Bronchial epithelial cell (primary cell): Measurements from ENCODE around the gene CERKL. TPM values are rescaled to one million over a fixed set of nuclear protein-coding genes. Genes with fewer than 3 reads are reported as not detected.

ENCODE experiments used
- DNase-seq: peaks from one replicate; pipeline ENCODE4 v3.0.0-alpha.2; 2010; ENCODE audit warnings: low read depth
- FAIRE-seq: peaks from 2 replicates; lab custom pipeline; 2011; peaks lifted over from hg19 to GRCh38; lab: Jason Lieb, UNC
- H3K27me3 ChIP-seq: 2 replicates; pipeline ENCODE4 v1.5.1; 2011; ENCODE audit warnings: low read length; ENCODE audit not compliant: control insufficient read depth, insufficient read depth
- H3K36me3 ChIP-seq: 2 replicates; pipeline ENCODE4 v1.5.1; 2011; ENCODE audit warnings: low read length; ENCODE audit not compliant: control insufficient read depth, insufficient read depth
- H3K4me3 ChIP-seq: 2 replicates; pipeline ENCODE4 v1.5.1; 2011; ENCODE audit warnings: mild to moderate bottlenecking, low read depth, low read length, control low read depth
- CTCF ChIP-seq: IDR thresholded peaks from 2 replicates; pipeline ENCODE4 v1.5.1; 2011; ENCODE audit warnings: mild to moderate bottlenecking, moderate library complexity, low read length, control low read depth, inconsistent platforms; ENCODE audit not compliant: insufficient read depth, severe bottlenecking
- total RNA-seq: library from RNA; depleted of rRNA; stranded (reverse); fragments of >200 nt; gene quantifications from 2 replicates; pipeline ENCODE4 v1.2.1, GENCODE V29; 2014

The CERKL gene
- total RNA-seq, 1 donor from 2014 or later: not detected

GRCh38 chr2:181690860-181691259 lies 34.0 kb upstream of the CERKL start:
- no peak for FAIRE-seq
- H3K4me3 ChIP-seq: no peak overlapping the region
- TF ChIP-seq CTCF: no peak
- no peak for DNase-seq
- no peaks in the 10 kb centered on the region for H3K36me3 ChIP-seq
- no peaks in the 10 kb centered on the region for H3K27me3 ChIP-seq

GRCh38 chr2:181686576-181687185 lies 29.8 kb upstream of the CERKL start:
- DNase-seq (no peak), FAIRE-seq (no peak)
- Histone ChIP-seq H3K27me3 (peaks cover 35% of the 10 kb centered on the region), H3K36me3 (no peaks in the 10 kb centered on the region), H3K4me3 (no peak overlapping the region)
- TF ChIP-seq CTCF: no peak

GRCh38 chr2:181685150-181685688 lies 28.3 kb upstream of the CERKL start:
- no peak for TF ChIP-seq CTCF
- DNase-seq: peak; percentile 10
- Histone ChIP-seq H3K27me3 (peaks cover 49% of the 10 kb centered on the region), H3K4me3 (no peak overlapping the region), H3K36me3 (no peaks in the 10 kb centered on the region)
- FAIRE-seq: no peak

GRCh38 chr2:181684454-181685149 lies 27.7 kb upstream of the CERKL start:
- FAIRE-seq (no peak), DNase-seq (no peak)
- peaks cover 52% of the 10 kb centered on the region for H3K27me3 ChIP-seq
- no peak for TF ChIP-seq CTCF
- H3K4me3 ChIP-seq: no peak overlapping the region
- H3K36me3 ChIP-seq: no peaks in the 10 kb centered on the region

GRCh38 chr2:181683518-181684453 lies 26.9 kb upstream of the CERKL start:
- DNase-seq (no peak), FAIRE-seq (no peak)
- no peak overlapping the region for H3K4me3 ChIP-seq
- H3K36me3 ChIP-seq: no peaks in the 10 kb centered on the region
- no peak for TF ChIP-seq CTCF
- peaks cover 53% of the 10 kb centered on the region for H3K27me3 ChIP-seq
